Measurements from ENCODE around the gene MTCP1.

DNA sequence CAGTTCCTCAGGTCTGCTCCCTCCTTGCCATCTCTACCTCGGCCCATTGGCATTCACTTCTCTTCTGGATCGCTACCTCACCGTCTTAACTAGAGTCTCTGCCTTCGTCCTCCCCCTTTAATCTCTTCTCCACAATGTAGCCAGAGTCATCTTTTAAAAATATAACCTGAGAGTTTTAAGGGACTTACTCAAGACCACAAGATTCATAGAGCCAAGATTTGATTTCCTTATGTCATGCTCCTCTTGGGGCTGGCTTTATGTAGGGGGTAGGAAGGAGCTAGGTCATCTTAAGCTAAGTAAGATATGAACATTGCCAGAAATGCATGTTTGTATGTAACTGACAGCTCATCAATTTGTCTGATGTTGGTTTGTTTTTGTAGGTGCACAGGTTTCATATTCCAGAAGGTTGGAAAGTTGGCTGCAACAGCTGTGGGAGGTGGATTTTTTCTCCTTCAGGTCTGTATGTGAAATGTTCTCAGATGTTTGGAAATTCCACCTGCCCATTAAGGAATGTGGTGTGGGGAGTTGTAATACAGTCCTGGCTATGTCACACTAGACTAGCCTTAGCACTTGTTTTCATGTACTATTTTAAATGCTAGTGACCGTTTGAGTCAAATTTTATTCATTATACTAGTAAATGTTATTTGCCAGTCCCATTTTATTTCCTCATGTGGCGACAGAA lies 24.7 kb downstream of the MTCP1 start:
- TF ChIP-seq EZH2 (IDR thresholded peaks at IDR 0.05; ENCODE audit: low read depth, low read length, severe bottlenecking) (no peak), EGR1 (IDR thresholded peaks at IDR 0.05; ENCODE audit: borderline replicate concordance, low read depth, low read length) (no peak), POLR2A (IDR thresholded peaks at IDR 0.05; ENCODE audit: control extremely low read depth in 1 of 2, low read depth in 2 of 2, low read length in 2 of 2) (no peak), SRF (IDR thresholded peaks at IDR 0.05; ENCODE audit: low read depth, low read length) (no peak)
